GM19351 (cell line): ENCODE data around the gene GCNT1.
"Not testable (repeated sequence)": the region's sequence is repeated elsewhere in the genome, so short reads cannot be mapped to it uniquely, and the experiment has no call there.

ENCODE experiments used
- ATAC-seq: cut with Tn5 transposase; IDR thresholded peaks from one replicate; pipeline ENCODE4 v1.9.1; 2021; ENCODE audit warnings: mild to moderate bottlenecking, moderate library complexity; ENCODE audit not compliant: unreplicated experiment

GCNT1 gene

DNA sequence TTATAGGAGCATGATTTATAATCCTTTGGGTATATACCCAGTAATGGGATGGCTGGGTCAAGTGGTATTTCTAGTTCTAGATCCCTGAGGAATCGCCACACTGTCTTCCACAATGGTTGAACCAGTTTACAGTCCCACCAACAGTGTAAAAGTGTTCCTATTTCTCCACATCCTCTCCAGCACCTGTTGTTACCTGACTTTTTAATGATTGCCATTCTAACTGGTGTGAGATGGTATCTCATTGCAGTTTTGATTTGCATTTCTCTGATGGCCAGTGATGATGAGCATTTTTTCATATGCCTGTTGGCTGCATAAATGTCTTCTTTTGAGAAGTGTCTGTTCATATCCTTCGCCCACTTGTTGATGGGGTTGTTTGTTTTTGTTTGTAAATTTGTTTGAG, 20.4 kb downstream of the GCNT1 start:
- not testable (repeated sequence) for ATAC-seq

DNA sequence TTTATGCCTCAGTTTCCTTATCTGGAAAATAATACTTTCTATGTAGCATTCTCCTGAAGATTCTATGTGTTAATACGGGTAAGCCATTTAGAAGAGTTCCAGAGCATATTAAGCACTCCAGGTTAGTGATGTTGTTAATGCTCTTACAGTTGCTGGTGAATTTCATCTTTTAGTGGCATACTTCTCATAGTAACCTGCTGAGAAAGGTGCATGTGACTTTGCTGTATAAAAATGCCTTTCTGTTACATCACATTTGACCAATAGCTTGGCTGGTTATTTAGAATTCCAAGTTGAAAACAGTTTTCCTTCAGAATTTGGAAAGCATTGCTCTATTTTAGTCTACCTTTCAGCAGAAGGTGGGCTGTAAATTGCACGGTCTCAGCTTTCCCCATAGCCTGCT, 27.2 kb downstream of the GCNT1 start:
- ATAC-seq: no peak

DNA sequence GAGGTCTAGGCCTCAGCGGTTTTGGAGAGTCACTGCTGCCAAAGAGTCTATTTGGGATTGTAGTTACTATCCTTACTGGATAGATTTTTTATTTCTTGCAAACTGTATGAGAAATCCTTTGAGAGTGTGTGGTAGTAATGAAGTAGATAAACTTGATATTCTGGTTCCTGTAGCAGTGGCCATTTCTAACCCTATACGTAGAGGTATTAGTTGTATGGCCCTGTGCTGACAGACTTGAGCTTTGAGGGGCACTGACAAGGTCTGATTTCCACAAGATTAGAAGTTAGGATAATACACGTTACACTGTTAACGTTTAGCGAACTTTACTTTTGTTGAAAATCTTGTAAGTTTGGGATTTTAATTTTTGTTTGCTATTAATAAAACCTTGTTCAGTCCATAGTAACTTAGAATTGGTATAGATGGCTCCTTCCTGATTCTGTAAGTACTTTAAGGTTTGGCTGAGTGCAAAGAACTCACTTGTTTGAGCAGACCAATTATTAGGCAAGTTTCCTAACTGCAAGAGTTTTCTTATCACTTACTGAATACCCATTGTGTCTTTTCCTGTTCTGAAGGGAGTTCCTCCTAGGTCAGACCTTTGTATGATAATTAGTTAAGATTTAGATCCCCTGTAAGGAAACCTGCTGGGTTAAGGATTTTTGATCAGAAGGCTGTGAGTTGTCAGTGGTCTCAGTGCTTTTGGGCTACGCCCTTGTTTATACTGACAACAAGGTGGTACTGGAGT, 31.4 kb downstream of the GCNT1 start:
- ATAC-seq: no peak

DNA sequence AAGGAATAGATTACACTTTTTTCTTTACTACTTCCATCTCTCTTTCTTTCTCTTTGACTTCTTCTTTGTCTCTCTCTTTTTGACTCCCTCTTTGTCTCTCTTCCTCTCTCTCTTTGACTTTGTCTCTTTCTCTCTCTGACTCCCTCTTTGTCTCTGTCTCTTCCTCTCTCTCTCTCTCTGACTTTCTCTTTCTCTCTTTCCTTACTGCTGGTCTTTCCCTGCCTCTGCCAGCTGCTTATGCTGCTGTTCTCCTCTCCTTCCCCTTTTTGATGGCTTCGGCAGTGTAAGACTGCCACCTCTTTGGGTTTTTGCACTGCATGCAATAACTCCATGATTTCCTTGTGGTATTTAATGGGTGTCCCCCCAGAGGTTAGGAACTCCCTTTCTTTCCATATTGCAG, 32.1 kb downstream of the GCNT1 start:
- ATAC-seq: not testable (repeated sequence)

DNA sequence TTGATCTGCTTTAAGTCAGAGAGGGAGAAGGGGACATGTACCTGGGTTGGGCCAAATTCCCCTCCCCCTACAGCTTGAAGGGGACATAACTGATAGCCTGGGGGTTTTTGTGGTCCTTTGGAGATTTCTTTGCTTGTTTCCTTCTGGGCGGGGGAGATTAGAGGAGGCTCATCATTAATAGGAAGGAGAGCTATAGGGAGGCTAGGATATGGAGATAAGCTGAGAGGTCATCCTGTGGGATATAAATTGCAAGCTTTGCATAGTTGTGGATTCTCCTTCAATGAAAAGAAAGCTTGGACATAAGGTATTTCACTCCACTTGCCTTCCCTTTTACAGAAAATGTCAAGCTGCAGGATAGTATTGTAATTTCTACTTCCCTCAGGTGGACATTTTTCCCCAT, 34.5 kb downstream of the GCNT1 start:
- ATAC-seq: not testable (repeated sequence)

DNA sequence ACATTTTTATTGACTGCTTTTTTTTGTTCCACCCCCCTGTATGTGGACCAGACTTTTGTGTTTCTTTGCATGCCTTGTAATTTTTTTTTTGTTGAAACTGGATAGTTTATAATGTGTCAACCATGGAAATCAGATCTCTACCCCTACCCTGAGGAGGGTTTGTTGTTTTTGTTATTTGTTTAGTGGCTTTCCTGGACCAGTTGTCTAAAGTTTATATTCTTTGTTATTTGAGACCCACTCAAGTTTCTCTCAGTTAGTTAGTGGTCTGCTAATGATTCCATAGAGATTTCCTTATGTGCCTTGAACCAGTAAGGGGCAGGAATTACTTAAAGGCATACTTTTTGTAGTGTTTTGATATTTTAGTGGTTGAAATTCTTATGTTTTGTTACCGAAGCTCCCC, 41.1 kb downstream of the GCNT1 start:
- no peak for ATAC-seq

DNA sequence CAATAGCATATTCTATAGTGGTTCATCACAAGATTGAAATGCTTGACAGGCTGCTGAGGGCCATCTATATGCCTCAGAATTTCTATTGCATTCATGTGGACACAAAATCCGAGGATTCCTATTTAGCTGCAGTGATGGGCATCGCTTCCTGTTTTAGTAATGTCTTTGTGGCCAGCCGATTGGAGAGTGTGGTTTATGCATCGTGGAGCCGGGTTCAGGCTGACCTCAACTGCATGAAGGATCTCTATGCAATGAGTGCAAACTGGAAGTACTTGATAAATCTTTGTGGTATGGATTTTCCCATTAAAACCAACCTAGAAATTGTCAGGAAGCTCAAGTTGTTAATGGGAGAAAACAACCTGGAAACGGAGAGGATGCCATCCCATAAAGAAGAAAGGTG, 43.8 kb downstream of the GCNT1 start:
- no peak for ATAC-seq

DNA sequence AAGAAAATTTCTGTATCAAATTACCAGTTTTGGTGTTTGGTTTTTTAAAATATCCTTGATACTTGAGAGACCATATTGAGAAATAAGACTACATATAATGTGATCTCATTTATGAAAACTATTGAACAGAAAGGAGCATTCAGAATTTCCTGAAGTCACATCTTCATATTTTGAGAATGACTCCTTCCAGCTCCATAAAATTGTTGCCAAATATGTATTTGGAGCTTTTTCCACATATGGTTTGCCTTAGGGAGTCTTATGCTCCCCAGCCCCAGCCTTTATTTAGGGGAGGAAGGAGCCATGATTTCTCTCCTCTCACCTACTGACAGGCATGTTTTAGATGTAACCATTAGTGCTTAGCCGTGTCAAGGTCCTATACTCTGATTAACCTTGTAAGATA, 51.1 kb downstream of the GCNT1 start:
- no peak for ATAC-seq

DNA sequence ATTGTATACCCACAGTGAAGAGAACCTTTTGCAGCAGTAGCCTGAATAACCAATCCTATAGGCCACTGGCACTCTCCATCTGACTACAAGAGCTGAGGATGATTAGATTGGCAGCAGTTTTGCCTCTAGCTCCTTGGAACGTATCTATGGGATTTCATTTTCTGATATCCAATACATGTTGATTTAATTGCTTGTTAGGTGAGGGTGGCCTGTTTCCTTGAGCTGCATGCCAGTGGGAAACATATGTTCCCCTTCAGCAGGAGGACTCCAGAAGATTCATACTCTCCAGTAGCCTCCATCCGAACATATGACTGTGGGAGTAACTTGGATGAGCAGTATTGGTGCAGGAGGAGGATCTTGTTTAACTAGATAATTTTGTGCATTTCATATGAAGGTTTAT, 51.5 kb downstream of the GCNT1 start:
- no peak for ATAC-seq

DNA sequence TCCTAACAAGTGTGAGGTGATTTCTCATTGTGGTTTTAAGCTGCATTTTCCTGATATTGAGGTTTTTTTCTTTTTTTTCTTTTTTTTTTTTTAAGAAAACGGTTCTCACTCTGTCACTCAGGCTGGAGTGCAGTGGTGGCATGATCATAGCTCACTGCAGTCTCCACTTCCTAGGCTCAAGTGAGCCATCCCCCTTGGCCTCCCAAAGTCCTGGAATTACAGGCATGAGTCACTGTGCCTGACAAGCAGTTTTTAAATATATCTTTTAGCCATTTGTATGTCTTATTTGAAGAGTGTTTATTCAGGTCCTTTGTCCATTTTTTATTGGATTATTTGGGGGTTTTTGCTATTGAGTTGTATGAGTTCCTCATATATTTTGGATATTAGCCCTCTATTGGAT, 53.8 kb downstream of the GCNT1 start:
- no peak for ATAC-seq

DNA sequence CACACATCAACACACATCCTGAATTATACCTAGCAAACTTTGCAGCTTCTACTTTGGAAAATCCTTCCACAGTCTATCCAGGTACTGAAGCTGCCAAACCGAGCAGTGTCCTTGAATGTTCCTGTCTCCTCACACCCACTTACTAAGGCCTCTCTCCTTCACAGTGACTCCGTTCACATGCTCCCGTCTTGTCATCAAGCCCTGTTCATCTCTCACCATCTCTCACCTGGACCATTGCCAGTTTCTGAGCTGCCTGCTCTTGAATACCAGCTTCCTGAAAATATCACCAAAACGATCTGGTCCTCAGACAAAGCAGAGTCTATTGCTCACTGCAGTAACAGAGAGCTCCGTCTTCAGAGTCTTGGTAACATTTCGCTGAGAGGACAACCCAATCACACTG, 57.4 kb downstream of the GCNT1 start:
- peak; percentile 27 for ATAC-seq

DNA sequence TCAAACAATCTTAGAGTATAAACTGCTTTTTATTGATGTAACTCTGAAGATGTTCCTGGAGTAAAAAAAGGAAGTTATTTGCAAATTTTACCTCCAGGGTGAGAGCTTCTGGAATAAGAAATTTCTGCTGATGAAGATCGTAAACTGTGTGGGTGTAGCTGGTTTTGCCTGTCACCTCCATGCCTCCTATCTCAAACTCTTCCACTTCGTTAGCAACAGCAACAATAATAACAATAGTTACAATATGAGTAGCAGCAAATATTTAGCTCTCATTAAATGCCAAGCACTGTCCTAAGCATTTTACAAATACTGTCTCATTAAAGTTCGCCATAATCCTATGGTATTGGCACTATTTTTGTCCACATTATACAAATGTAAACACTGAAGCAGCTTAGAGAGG, 57.9 kb downstream of the GCNT1 start:
- peak; percentile 72 for ATAC-seq

DNA sequence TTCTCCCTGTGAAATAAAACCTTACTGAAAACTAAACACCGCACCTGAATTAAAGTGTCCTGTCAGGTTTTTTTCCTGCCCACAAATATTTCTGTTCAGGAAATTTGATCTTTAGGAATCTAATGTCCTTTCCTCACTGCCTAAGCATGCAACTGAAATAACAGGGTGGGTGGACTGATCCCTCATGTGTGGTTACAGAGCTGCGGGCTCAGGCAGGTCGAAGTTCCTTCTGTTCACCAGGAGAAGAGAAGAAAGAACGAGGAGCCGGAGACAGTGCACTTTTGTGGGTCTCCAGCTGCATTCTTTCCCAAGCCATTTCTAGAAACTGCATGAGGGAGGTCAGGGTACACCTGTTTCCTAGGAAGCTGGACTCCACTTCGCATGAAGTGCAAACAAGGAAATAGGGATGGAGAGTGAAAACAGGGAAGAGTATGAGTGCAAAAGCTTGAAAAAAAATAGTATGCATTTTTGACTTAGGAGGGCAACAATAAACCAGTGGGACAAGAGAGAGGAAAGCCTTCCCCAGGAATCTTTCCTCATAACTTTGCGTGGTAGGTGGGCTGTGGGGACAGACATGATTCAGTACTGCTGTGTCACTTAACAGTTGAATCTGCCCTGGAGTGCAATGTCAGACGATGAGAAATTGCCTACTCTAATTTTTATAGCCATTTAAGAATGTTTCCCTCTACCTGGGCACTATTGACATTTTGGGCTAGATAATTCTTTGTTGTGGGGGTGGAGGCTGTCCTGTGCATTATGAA, 60.3 kb downstream of the GCNT1 start:
- ATAC-seq: no peak

DNA sequence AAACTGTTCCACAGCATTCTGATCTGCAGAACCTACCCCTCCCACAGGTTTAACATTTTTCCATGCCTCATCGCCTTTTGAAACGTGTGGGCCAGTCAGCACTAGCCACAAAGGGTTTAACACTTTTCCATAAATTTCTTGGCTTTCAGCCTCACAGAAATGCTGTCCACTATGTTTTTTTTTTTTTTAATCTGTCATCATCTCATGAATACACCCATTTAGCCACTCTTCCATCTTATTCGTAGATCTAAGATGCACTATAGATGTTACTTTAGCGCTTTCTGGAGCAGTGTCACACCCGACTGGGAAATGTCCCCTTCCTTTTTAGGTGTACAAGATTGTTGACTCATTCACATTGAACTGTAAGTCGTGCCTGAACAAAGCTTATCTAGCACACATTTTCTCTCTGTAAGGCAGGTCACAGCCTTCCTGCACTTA, 62.3 kb downstream of the GCNT1 start:
- no peak for ATAC-seq

DNA sequence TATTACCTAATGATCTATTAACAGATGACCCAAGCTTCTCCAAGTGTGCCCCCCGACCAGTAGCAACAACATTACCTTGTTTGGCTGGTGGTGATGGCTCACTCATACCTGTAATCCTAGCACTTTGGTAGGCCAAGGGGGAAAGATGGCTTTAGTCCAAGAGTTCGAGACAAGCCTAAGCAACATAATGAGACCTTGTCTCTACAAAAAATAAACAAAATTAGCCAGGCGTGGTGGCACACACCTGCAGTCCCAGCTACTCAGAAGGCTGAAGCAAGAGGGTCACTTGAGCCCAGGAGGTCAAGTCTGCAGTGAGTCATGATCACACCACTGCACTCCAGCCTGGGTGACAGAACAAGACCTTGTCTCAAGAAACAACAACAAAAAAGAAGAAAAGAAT, 62.9 kb downstream of the GCNT1 start:
- no peak for ATAC-seq

DNA sequence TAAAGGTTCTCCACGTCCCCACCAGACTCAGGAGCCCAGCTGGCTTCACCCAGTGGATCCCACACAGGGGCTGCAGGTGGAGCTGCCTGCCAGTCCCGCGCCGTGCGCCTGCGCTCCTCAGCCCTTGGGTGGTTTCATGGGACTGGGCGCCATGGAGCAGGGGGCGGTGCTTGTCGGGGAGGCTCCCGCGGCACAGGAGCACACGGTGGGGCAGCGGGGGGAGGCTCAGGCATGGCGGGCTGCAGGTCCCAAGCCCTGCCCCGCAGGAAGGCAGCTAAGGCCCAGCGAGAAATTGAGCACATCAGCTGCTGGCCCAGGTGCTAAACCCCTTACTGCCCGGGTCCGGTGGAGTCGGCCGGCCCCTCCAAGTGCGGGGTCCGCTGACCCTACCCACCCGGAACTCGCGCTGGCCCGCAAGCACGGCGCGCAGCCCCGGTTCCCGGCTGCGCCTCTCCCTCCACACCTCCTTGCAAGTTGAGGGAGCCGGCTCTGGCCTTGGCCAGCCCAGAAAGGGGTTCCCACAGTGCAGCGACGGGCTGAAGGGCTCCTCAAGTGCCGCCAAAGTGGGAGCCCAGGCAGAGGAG, 64.7 kb downstream of the GCNT1 start:
- not testable (repeated sequence) for ATAC-seq

DNA sequence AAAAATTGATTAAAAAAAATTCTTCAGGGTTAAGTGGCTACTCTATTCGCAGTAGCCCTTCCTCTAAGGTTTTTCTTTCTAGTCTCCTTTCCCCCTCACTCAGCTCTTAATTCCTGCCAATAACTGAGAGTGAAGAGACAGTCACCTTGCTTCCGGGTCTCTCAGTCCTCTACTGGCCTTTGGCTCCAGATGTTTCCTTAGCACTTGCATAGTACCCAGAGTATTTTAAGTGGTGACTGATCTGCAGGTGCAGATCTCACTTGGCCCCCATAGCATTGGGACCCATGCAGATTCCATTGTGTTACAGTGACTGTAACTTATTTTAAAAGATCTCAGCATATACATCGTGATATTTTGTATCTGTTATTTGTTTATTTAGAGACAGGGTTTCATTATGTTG, 66.2 kb downstream of the GCNT1 start:
- ATAC-seq: no peak

DNA sequence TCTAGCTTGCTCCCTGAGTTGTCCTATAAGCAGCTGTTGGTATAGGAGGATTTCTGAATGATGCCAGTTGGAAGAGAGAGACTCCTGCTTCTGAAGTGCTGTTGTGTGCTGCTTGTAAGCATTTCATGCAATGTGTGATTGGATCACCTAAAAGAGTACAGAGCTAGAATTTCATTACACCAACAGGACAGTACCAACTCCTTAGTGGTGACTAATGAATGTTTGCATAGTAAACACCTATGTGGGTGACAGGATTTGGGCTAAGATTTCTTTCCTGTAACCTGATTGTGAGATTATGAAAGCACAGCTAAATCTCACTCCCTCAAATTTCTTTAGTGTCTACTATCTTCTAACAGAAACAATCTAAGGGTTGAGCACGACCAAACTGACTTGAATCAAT, 67.0 kb downstream of the GCNT1 start:
- ATAC-seq: no peak

DNA sequence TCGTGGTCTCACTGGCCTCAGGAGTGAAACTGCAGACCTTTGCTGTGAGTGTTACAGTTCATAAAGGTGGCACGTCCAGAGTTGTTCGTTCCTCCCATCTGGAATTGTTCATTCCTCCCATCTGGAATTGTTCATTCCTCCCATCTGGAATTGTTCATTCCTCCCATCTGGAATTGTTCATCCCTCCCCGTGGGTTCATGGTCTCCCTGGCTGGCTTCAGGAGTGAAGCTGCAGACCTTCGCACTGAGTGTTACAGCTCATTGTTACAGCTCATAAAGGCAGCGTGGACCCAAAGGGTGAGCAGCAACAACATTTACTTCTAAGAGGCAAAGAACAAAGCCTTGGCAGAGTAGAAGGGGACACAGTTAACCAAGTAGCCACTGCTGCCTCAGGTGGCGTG, 69.1 kb downstream of the GCNT1 start:
- no peak for ATAC-seq

DNA sequence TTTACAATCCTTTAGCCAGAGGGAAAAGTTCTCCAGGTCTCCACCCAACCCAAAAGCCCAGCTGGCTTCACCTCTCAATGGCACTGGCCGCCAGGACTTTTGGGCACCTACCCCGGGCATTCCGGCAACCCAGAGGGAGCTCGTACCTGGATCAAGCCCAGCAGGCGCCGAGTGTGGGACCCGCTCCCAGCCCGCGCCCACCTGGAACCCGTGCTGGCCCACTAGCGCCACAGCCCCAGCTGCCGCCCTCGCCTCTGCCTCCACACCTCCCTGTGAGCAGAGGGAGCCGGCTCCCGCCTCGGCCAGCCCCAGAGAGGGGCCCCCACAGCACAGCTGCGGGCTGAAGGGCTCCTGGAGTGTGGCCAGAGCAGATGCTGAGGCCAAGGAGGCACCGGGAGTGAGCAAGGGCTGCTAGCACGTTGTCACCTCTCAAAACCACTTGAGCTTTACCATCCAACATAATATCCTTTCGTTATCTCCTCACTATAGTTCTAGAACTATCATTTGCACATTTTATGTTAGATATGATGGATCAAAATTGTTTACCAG, 69.7 kb downstream of the GCNT1 start:
- no peak for ATAC-seq

DNA sequence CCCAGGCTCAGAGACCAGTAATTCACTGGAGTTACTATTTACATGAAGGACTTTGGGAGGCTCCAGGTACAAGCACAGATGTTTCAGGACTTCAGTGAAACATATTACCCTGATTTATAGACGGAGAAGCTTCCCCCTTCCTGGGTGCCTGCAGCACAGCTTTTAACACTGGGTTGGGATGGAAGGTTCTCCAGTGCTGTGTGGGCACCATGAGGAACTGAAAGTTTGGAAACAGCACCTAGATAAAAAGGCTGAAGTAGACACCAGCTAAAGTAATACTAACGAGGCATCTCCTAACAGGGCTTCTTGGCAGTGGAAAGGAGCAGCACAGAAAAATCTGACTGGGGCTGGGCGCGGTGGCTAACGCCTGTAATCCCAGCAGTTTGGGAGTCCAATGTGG, 70.7 kb downstream of the GCNT1 start:
- ATAC-seq: no peak
